GM23338 (cell line): ENCODE measurements around the gene TULP4. TPM values are rescaled to one million over a fixed set of nuclear protein-coding genes. Genes with fewer than 3 reads are reported as not detected.

Source experiments
- ATAC-seq: fragments of 200-7000 bp; cut with Tn5 transposase; 3 replicates; pipeline ENCODE4 v1.9.1; 2020
- DNase-seq: peaks from one replicate; pipeline ENCODE4 v3.0.0-alpha.2; 2015; ENCODE audit warnings: low spot score
- H2AFZ ChIP-seq: fragments of 200-600 bp; sonication (generic); 2 replicates; pipeline ENCODE4 v1.8.0; 2016; ENCODE audit warnings: antibody characterized with exemption, mild to moderate bottlenecking, moderate library complexity
- H3F3A ChIP-seq: fragments of 200-600 bp; sonication (generic); replicated peaks from 2 replicates; pipeline ENCODE4 v1.8.0; 2017; ENCODE audit warnings: antibody characterized with exemption, mixed run types, low read depth
- H3K27ac ChIP-seq: fragments of 200-600 bp; sonication (generic); 2 replicates; pipeline ENCODE4 v1.6.1; 2016; ENCODE audit warnings: low read depth
- H3K27me3 ChIP-seq: fragments of 200-600 bp; sonication (generic); 2 replicates; pipeline ENCODE4 v1.8.0; 2016; ENCODE audit warnings: mild to moderate bottlenecking, mixed run types, moderate library complexity; ENCODE audit not compliant: insufficient read depth
- H3K36me3 ChIP-seq: fragments of 200-600 bp; sonication (generic); 2 replicates; pipeline ENCODE4 v1.8.0; 2016; ENCODE audit warnings: mild to moderate bottlenecking; ENCODE audit not compliant: insufficient read depth
- H3K4me1 ChIP-seq: fragments of 200-600 bp; sonication (generic); 2 replicates; pipeline ENCODE4 v1.8.0; 2016; ENCODE audit warnings: mild to moderate bottlenecking, moderate library complexity; ENCODE audit not compliant: insufficient read depth
- H3K4me2 ChIP-seq: fragments of 200-600 bp; sonication (generic); 2 replicates; pipeline ENCODE4 v1.7.1; 2017; ENCODE audit warnings: mixed run types
- H3K4me3 ChIP-seq: fragments of 200-600 bp; sonication (generic); 2 replicates; pipeline ENCODE4 v1.6.1; 2016; ENCODE audit warnings: mixed run types
- H3K79me2 ChIP-seq: fragments of 200-600 bp; sonication (generic); replicated peaks from 2 replicates; pipeline ENCODE4 v1.8.0; 2017; ENCODE audit warnings: mild to moderate bottlenecking; ENCODE audit not compliant: insufficient read depth
- H3K9me2 ChIP-seq: fragments of 200-600 bp; sonication (generic); 2 replicates; pipeline ENCODE4 v1.8.0; 2017; ENCODE audit not compliant: insufficient read depth
- H4K20me1 ChIP-seq: fragments of 200-600 bp; sonication (generic); replicated peaks from 2 replicates; pipeline ENCODE4 v1.8.0; 2017; ENCODE audit warnings: mild to moderate bottlenecking; ENCODE audit not compliant: insufficient read depth
- H3K27ac Mint-ChIP-seq: 2 replicates; pipeline ENCODE4 v1.8.0; 2020; ENCODE audit warnings: inconsistent platforms, mild to moderate bottlenecking, moderate library complexity, mixed read lengths
- H3K27me3 Mint-ChIP-seq: 3 replicates; pipeline ENCODE4 v1.8.0; 2022; ENCODE audit warnings: low read depth, mild to moderate bottlenecking, moderate library complexity, mixed read lengths, inconsistent platforms; ENCODE audit not compliant: insufficient read depth, poor library complexity
- H3K36me3 Mint-ChIP-seq: 3 replicates; pipeline ENCODE4 v1.8.0; 2021; ENCODE audit warnings: low read depth, mild to moderate bottlenecking, inconsistent platforms, moderate library complexity, mixed read lengths
- H3K4me1 Mint-ChIP-seq: 3 replicates; pipeline ENCODE4 v1.8.0; 2020; ENCODE audit warnings: mild to moderate bottlenecking, inconsistent platforms, mixed read lengths
- H3K4me3 Mint-ChIP-seq: 3 replicates; pipeline ENCODE4 v1.8.0; 2021; ENCODE audit warnings: moderate library complexity, mild to moderate bottlenecking, inconsistent platforms, mixed read lengths
- H3K9me3 Mint-ChIP-seq: 3 replicates; pipeline ENCODE4 v1.8.0; 2020; ENCODE audit warnings: moderate library complexity, mild to moderate bottlenecking, inconsistent platforms, mixed read lengths
- CREB1 ChIP-seq: fragments of 250-450 bp; sonication (Bioruptor Pico); IDR thresholded peaks from 2 replicates; pipeline ENCODE4 v1.5.0; 2020; ENCODE audit warnings: low read depth, mild to moderate bottlenecking, moderate library complexity
- ETS1 ChIP-seq: IDR thresholded peaks from 2 replicates; pipeline ENCODE4 v1.6.1; 2016; ENCODE audit warnings: antibody characterized with exemption
- EZH2phosphoT487 ChIP-seq: fragments of 200-600 bp; sonication (generic); IDR thresholded peaks from one replicate; pipeline ENCODE4 v1.8.1; 2018; ENCODE audit warnings: antibody characterized with exemption; ENCODE audit not compliant: unreplicated experiment
- NANOG ChIP-seq: IDR thresholded peaks from 2 replicates; pipeline ENCODE4 v1.6.1; 2016; ENCODE audit warnings: antibody characterized with exemption, borderline replicate concordance
- STAT1 ChIP-seq: IDR thresholded peaks from one replicate; pipeline ENCODE4 v1.6.1; 2016; ENCODE audit warnings: antibody characterized with exemption; ENCODE audit not compliant: unreplicated experiment
- ZNF114 ChIP-seq: fragments of 250-450 bp; sonication (Bioruptor Pico); IDR thresholded peaks from 2 replicates; pipeline ENCODE4 v1.5.0; 2020; ENCODE audit warnings: mild to moderate bottlenecking, moderate library complexity
- polyA plus RNA-seq: library from polyadenylated mRNA; unstranded; fragments of >200 nt; fragmentation: Nextera tagmentation; extraction: Ambion mirVana; gene quantifications from 2 replicates; pipeline ENCODE4 v1.2.1, GENCODE V29; 2016
- total RNA-seq: library from RNA; depleted of rRNA; stranded (reverse); fragments of >200 nt; shearing (Covaris generic); gene quantifications from 2 replicates; pipeline ENCODE4 v1.2.3, GENCODE V29; 2014
- TF ChIP-seq, protein P1 (sequence below): IDR thresholded peaks from one replicate; pipeline ENCODE4 v1.6.1; 2018; ENCODE audit warnings: antibody characterized with exemption; ENCODE audit not compliant: unreplicated experiment
- TF ChIP-seq, protein P2 (sequence below): fragments of 250-450 bp; sonication (Bioruptor Pico); IDR thresholded peaks from 2 replicates; pipeline ENCODE4 v1.5.0; 2020; ENCODE audit warnings: mild to moderate bottlenecking, moderate library complexity
- TF ChIP-seq, protein P3 (sequence below), 2 experiments: fragments of 200-600 bp in 1 of 2; sonication (generic) in 1 of 2; conservative IDR thresholded peaks; 2 replicates each; pipeline versions ENCODE4 v1.5.1 to v1.6.1; 2016 to 2017; ENCODE audit warnings: antibody characterized with exemption in 2 of 2, low read depth in 2 of 2, mild to moderate bottlenecking in 2 of 2, moderate library complexity in 1 of 2

The TULP4 gene
- total and polyA plus RNA-seq, 2 experiments from 2014 or later: 31.2 to 50.2 TPM

DNA sequence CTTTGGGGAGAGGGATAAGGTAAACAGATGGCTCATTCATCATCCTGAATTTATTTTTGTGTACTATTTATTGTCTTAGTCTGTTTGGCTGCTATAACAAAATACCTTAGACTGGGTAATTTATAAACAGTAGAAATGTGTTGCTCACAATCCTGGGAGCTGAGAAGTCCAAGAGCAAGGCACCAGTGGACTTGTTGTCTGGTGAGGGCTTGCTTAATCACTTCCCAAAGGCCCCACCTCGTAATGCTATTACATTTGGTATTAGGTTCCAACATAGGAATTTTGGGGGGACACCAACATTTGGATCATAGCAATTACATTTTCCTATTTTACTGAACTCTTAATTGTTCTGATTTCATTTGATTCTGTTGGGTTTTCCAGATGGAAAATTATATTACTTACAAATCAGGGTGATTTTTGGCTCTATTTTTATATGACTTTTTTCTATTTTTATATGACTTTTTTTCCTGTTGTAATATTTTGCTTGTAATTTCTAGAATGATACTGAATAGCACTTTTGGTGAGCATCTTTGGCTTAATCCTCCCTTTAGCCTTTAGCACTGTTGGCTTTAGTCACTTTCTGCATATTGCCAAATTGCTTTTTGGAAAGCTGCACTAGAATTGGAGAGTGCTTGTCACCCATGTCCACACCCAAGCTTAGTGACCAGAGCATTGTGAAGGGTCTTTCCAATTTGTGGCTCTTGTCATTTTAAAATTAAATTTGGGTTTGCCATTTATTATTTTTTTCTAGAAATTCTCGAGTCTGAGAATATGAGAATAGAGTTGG lies 43.7 kb upstream of the TULP4 start (continued):
- TF ChIP-seq, protein P1, sequence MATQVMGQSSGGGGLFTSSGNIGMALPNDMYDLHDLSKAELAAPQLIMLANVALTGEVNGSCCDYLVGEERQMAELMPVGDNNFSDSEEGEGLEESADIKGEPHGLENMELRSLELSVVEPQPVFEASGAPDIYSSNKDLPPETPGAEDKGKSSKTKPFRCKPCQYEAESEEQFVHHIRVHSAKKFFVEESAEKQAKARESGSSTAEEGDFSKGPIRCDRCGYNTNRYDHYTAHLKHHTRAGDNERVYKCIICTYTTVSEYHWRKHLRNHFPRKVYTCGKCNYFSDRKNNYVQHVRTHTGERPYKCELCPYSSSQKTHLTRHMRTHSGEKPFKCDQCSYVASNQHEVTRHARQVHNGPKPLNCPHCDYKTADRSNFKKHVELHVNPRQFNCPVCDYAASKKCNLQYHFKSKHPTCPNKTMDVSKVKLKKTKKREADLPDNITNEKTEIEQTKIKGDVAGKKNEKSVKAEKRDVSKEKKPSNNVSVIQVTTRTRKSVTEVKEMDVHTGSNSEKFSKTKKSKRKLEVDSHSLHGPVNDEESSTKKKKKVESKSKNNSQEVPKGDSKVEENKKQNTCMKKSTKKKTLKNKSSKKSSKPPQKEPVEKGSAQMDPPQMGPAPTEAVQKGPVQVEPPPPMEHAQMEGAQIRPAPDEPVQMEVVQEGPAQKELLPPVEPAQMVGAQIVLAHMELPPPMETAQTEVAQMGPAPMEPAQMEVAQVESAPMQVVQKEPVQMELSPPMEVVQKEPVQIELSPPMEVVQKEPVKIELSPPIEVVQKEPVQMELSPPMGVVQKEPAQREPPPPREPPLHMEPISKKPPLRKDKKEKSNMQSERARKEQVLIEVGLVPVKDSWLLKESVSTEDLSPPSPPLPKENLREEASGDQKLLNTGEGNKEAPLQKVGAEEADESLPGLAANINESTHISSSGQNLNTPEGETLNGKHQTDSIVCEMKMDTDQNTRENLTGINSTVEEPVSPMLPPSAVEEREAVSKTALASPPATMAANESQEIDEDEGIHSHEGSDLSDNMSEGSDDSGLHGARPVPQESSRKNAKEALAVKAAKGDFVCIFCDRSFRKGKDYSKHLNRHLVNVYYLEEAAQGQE: no peak
- no peak for TF ChIP-seq NANOG
- TF ChIP-seq, protein P2, sequence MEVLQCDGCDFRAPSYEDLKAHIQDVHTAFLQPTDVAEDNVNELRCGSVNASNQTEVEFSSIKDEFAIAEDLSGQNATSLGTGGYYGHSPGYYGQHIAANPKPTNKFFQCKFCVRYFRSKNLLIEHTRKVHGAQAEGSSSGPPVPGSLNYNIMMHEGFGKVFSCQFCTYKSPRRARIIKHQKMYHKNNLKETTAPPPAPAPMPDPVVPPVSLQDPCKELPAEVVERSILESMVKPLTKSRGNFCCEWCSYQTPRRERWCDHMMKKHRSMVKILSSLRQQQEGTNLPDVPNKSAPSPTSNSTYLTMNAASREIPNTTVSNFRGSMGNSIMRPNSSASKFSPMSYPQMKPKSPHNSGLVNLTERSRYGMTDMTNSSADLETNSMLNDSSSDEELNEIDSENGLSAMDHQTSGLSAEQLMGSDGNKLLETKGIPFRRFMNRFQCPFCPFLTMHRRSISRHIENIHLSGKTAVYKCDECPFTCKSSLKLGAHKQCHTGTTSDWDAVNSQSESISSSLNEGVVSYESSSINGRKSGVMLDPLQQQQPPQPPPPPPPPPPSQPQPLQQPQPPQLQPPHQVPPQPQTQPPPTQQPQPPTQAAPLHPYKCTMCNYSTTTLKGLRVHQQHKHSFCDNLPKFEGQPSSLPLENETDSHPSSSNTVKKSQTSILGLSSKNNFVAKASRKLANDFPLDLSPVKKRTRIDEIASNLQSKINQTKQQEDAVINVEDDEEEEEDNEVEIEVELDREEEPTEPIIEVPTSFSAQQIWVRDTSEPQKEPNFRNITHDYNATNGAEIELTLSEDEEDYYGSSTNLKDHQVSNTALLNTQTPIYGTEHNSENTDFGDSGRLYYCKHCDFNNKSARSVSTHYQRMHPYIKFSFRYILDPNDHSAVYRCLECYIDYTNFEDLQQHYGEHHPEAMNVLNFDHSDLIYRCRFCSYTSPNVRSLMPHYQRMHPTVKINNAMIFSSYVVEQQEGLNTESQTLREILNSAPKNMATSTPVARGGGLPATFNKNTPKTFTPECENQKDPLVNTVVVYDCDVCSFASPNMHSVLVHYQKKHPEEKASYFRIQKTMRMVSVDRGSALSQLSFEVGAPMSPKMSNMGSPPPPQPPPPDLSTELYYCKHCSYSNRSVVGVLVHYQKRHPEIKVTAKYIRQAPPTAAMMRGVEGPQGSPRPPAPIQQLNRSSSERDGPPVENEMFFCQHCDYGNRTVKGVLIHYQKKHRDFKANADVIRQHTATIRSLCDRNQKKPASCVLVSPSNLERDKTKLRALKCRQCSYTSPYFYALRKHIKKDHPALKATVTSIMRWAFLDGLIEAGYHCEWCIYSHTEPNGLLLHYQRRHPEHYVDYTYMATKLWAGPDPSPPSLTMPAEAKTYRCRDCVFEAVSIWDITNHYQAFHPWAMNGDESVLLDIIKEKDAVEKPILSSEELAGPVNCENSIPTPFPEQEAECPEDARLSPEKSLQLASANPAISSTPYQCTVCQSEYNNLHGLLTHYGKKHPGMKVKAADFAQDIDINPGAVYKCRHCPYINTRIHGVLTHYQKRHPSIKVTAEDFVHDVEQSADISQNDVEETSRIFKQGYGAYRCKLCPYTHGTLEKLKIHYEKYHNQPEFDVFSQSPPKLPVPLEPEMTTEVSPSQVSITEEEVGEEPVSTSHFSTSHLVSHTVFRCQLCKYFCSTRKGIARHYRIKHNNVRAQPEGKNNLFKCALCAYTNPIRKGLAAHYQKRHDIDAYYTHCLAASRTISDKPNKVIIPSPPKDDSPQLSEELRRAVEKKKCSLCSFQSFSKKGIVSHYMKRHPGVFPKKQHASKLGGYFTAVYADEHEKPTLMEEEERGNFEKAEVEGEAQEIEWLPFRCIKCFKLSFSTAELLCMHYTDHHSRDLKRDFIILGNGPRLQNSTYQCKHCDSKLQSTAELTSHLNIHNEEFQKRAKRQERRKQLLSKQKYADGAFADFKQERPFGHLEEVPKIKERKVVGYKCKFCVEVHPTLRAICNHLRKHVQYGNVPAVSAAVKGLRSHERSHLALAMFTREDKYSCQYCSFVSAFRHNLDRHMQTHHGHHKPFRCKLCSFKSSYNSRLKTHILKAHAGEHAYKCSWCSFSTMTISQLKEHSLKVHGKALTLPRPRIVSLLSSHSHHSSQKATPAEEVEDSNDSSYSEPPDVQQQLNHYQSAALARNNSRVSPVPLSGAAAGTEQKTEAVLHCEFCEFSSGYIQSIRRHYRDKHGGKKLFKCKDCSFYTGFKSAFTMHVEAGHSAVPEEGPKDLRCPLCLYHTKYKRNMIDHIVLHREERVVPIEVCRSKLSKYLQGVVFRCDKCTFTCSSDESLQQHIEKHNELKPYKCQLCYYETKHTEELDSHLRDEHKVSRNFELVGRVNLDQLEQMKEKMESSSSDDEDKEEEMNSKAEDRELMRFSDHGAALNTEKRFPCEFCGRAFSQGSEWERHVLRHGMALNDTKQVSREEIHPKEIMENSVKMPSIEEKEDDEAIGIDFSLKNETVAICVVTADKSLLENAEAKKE (CRISPR knock-in tag): no peak

DNA sequence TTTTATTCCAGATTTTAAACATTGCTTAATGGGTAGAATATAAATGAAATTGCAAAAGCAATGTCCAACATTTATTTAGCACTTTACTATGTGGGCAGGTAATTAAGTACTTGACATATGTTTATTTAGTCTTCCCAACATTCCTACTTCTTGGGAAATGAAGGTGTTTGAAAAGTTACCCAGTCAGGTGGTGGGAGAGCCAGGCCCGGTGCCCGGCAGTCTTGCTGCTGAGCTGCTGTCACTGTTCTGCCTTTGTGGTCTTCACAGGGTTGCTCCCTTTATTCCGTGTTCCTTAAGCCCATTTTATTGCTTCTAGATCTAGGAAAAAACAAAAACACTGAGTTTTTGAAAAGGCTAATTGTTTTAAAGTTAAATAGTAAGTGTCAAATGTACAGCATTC lies 42.6 kb upstream of the TULP4 start:
- Histone ChIP-seq H3K4me2 (peak overlapping the region; percentile 41; the same call in 1 of the 2 replicates), H2AFZ (no peak overlapping the region), H3F3A (no peaks in the 10 kb centered on the region), H3K36me3 (no peaks in the 10 kb centered on the region), H4K20me1 (no peaks in the 10 kb centered on the region; the same call in 1 of the 2 replicates), H3K27me3 (no peaks in the 10 kb centered on the region), H3K4me3 (no peak overlapping the region), H3K9me2 (no peaks in the 10 kb centered on the region), H3K79me2 (peaks cover 44% of the 10 kb centered on the region), H3K4me1 (peaks cover 23% of the 10 kb centered on the region), H3K27ac (no peak overlapping the region)
- peak; percentile 8 for DNase-seq
- no peak overlapping the region for H3K4me3 Mint-ChIP-seq
- peaks cover 2% of the 10 kb centered on the region for H3K27me3 Mint-ChIP-seq
- peaks cover 23% of the 10 kb centered on the region for H3K4me1 Mint-ChIP-seq
- peak; percentile 76 for ATAC-seq
- no peaks in the 10 kb centered on the region for H3K9me3 Mint-ChIP-seq
- no peak overlapping the region for H3K27ac Mint-ChIP-seq
- peaks cover 17% of the 10 kb centered on the region; the same call in 2 of the 3 replicates for H3K36me3 Mint-ChIP-seq
- TF ChIP-seq EZH2phosphoT487 (no peak), ETS1 (no peak), CREB1 (no peak), STAT1 (no peak), ZNF114 (no peak), NANOG (no peak)
- TF ChIP-seq, protein P3, sequence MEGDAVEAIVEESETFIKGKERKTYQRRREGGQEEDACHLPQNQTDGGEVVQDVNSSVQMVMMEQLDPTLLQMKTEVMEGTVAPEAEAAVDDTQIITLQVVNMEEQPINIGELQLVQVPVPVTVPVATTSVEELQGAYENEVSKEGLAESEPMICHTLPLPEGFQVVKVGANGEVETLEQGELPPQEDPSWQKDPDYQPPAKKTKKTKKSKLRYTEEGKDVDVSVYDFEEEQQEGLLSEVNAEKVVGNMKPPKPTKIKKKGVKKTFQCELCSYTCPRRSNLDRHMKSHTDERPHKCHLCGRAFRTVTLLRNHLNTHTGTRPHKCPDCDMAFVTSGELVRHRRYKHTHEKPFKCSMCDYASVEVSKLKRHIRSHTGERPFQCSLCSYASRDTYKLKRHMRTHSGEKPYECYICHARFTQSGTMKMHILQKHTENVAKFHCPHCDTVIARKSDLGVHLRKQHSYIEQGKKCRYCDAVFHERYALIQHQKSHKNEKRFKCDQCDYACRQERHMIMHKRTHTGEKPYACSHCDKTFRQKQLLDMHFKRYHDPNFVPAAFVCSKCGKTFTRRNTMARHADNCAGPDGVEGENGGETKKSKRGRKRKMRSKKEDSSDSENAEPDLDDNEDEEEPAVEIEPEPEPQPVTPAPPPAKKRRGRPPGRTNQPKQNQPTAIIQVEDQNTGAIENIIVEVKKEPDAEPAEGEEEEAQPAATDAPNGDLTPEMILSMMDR (conservative IDR thresholded peaks at IDR 0.05; ENCODE audit: low read depth in 2 of 2): no peak
